H9 (cell line): ENCODE measurements around the gene FKBP1C. TPM values are rescaled to one million over a fixed set of nuclear protein-coding genes. Genes with fewer than 3 reads are reported as not detected.
"Not testable (repeated sequence)": the region's sequence is repeated elsewhere in the genome, so short reads cannot be mapped to it uniquely, and the experiment has no call there.

ENCODE experiments used
- DNase-seq: peaks from one replicate; pipeline ENCODE4 v3.0.0-alpha.2; 2017
- H2AFZ ChIP-seq: one replicate; pipeline ENCODE4 v1.6.1; 2013; ENCODE audit warnings: mild to moderate bottlenecking, low read length, control low read depth, moderate library complexity
- H2AK5ac ChIP-seq: 2 replicates; pipeline ENCODE4 v1.6.1; 2013; ENCODE audit warnings: low read length, control low read depth, mixed read lengths; ENCODE audit not compliant: insufficient read length
- H2BK120ac ChIP-seq: one replicate; pipeline ENCODE4 v1.6.1; 2013; ENCODE audit warnings: low read depth, mild to moderate bottlenecking, low read length, control low read depth, inconsistent platforms; ENCODE audit not compliant: poor library complexity, severe bottlenecking
- H2BK12ac ChIP-seq: 2 replicates; pipeline ENCODE4 v1.6.1; 2013; ENCODE audit warnings: low read length, control low read depth, mixed read lengths, low read depth; ENCODE audit not compliant: insufficient read length
- H2BK15ac ChIP-seq: 2 replicates; pipeline ENCODE4 v1.6.1; 2013; ENCODE audit warnings: low read depth, low read length, control low read depth
- H2BK20ac ChIP-seq: one replicate; pipeline ENCODE4 v1.6.1; 2013; ENCODE audit warnings: low read depth, mild to moderate bottlenecking, low read length, control low read depth, inconsistent platforms; ENCODE audit not compliant: poor library complexity, severe bottlenecking
- H2BK5ac ChIP-seq: 2 replicates; pipeline ENCODE4 v1.6.1; 2013; ENCODE audit warnings: low read length, control low read depth, mixed read lengths; ENCODE audit not compliant: insufficient read length
- H3K14ac ChIP-seq: 2 replicates; pipeline ENCODE4 v1.6.1; 2013; ENCODE audit warnings: low read length, control low read depth; ENCODE audit not compliant: insufficient read depth
- H3K18ac ChIP-seq: 2 replicates; pipeline ENCODE4 v1.6.1; 2013; ENCODE audit warnings: low read depth, mild to moderate bottlenecking, mixed read lengths, low read length, control low read depth; ENCODE audit not compliant: insufficient read length
- H3K23ac ChIP-seq: 2 replicates; pipeline ENCODE4 v1.6.1; 2013; ENCODE audit warnings: low read length, control low read depth, mixed read lengths, low read depth; ENCODE audit not compliant: insufficient read length
- H3K23me2 ChIP-seq: 2 replicates; pipeline ENCODE4 v1.6.1; 2013; ENCODE audit warnings: low read depth, mild to moderate bottlenecking, mixed read lengths, low read length, control low read depth; ENCODE audit not compliant: insufficient read length, poor library complexity, severe bottlenecking
- H3K27ac ChIP-seq: 2 replicates; pipeline ENCODE4 v1.5.1; 2013; ENCODE audit warnings: low read length, control low read depth, mixed read lengths, low read depth; ENCODE audit not compliant: insufficient read length
- H3K27me3 ChIP-seq: 2 replicates; pipeline ENCODE4 v1.6.1; 2013; ENCODE audit warnings: low read length, control low read depth, inconsistent platforms; ENCODE audit not compliant: insufficient read depth
- H3K4ac ChIP-seq: 2 replicates; pipeline ENCODE4 v1.6.1; 2013; ENCODE audit warnings: low read depth, mild to moderate bottlenecking, control low read depth, inconsistent platforms, low read length, moderate library complexity
- H3K4me1 ChIP-seq: 2 replicates; pipeline ENCODE4 v1.6.1; 2013; ENCODE audit warnings: low read length, control low read depth, inconsistent platforms; ENCODE audit not compliant: insufficient read depth
- H3K4me2 ChIP-seq: 2 replicates; pipeline ENCODE4 v1.6.1; 2013; ENCODE audit warnings: low read length, control low read depth, mixed read lengths; ENCODE audit not compliant: insufficient read length, insufficient read depth
- H3K56ac ChIP-seq: 2 replicates; pipeline ENCODE4 v1.6.1; 2013; ENCODE audit warnings: low read depth, mild to moderate bottlenecking, mixed read lengths, low read length, control low read depth; ENCODE audit not compliant: insufficient read length
- H3K79me1 ChIP-seq: 2 replicates; pipeline ENCODE4 v1.6.1; 2013; ENCODE audit warnings: low read depth, mild to moderate bottlenecking, moderate library complexity, low read length, control low read depth, inconsistent platforms; ENCODE audit not compliant: insufficient read depth, poor library complexity, severe bottlenecking
- H3K79me2 ChIP-seq: 2 replicates; pipeline ENCODE4 v1.6.1; 2013; ENCODE audit warnings: low read length, control low read depth, inconsistent platforms; ENCODE audit not compliant: insufficient read depth
- H3K9ac ChIP-seq: 2 replicates; pipeline ENCODE4 v1.6.1; 2013; ENCODE audit warnings: low read length, control low read depth, mixed read lengths; ENCODE audit not compliant: insufficient read length; ENCODE audit errors: extremely low read depth
- H3K9me3 ChIP-seq: one replicate; pipeline ENCODE4 v1.6.1; 2013; ENCODE audit warnings: low read depth, low read length, inconsistent platforms; ENCODE audit not compliant: control insufficient read depth
- H3T11ph ChIP-seq: one replicate; pipeline ENCODE4 v1.6.1; 2013; ENCODE audit warnings: mild to moderate bottlenecking, low read length, control low read depth, inconsistent platforms
- H4K20me1 ChIP-seq: one replicate; pipeline ENCODE4 v1.6.1; 2013; ENCODE audit not compliant: control insufficient read depth, insufficient read length, insufficient read depth
- H4K5ac ChIP-seq: 2 replicates; pipeline ENCODE4 v1.6.1; 2013; ENCODE audit warnings: low read depth, mild to moderate bottlenecking, mixed read lengths, low read length, control low read depth; ENCODE audit not compliant: insufficient read length
- H4K8ac ChIP-seq: replicated peaks from 2 replicates; pipeline ENCODE4 v1.6.1; 2013; ENCODE audit warnings: low read length, control low read depth, mixed read lengths, low read depth; ENCODE audit not compliant: insufficient read length
- H4K91ac ChIP-seq: 2 replicates; pipeline ENCODE4 v1.6.1; 2013; ENCODE audit warnings: low read depth, mild to moderate bottlenecking, moderate library complexity, mixed read lengths, low read length, control low read depth; ENCODE audit not compliant: insufficient read length
- H3K27ac Mint-ChIP-seq, 3 experiments: 2 replicates in 2 of 3; 3 replicates in 1 of 3; pipeline ENCODE4 v1.8.0; 2020 to 2021; ENCODE audit warnings: mixed read lengths in 3 of 3, mild to moderate bottlenecking in 1 of 3, moderate library complexity in 1 of 3
- H3K27me3 Mint-ChIP-seq: 2 replicates; pipeline ENCODE4 v1.8.0; 2021; ENCODE audit warnings: low read depth, mild to moderate bottlenecking, moderate library complexity, mixed read lengths
- H3K36me3 Mint-ChIP-seq, 3 experiments: 2 replicates in 2 of 3; 3 replicates in 1 of 3; pipeline ENCODE4 v1.8.0; 2020 to 2021; ENCODE audit warnings: low read depth in 3 of 3, mixed read lengths in 3 of 3; ENCODE audit not compliant: insufficient read depth in 1 of 3
- H3K4me1 Mint-ChIP-seq, 2 experiments: 2 replicates each; pipeline ENCODE4 v1.8.0; 2020; ENCODE audit warnings: mixed read lengths in 2 of 2
- H3K4me3 Mint-ChIP-seq, 2 experiments: 2 replicates in 1 of 2; 3 replicates in 1 of 2; pipeline ENCODE4 v1.8.0; 2020 to 2021; ENCODE audit warnings: mild to moderate bottlenecking in 2 of 2, mixed read lengths in 2 of 2, moderate library complexity in 1 of 2
- H3K9me3 Mint-ChIP-seq, 2 experiments: 2 replicates in 1 of 2; 3 replicates in 1 of 2; pipeline ENCODE4 v1.8.0; 2020; ENCODE audit warnings: mild to moderate bottlenecking in 2 of 2, mixed read lengths in 2 of 2, moderate library complexity in 1 of 2
- WGBS: extraction: QIAGEN DNeasy Blood & Tissue Kit; methylation state at CpG from one replicate; pipeline ENCODE4 v1.1.7; 2013; ENCODE audit warnings: missing lambda C conversion rate, low lambda C conversion rate, mixed read lengths; ENCODE audit not compliant: insufficient read length; ENCODE audit errors: extremely low coverage; 5-methylcytosine and 5-hydroxymethylcytosine counted together
- total RNA-seq: library from RNA; stranded (reverse); gene quantifications from 2 replicates; pipeline ENCODE4 v1.2.1, GENCODE V29; 2021
- TF ChIP-seq, protein P1 (sequence below): fragments of 200-600 bp; sonication (generic); conservative IDR thresholded peaks from 3 replicates; pipeline ENCODE4 v1.8.0; 2021; ENCODE audit warnings: antibody characterized with exemption, mild to moderate bottlenecking

FKBP1C gene
- total RNA-seq, 1 experiment from 2014 or later = 0.52 TPM

DNA sequence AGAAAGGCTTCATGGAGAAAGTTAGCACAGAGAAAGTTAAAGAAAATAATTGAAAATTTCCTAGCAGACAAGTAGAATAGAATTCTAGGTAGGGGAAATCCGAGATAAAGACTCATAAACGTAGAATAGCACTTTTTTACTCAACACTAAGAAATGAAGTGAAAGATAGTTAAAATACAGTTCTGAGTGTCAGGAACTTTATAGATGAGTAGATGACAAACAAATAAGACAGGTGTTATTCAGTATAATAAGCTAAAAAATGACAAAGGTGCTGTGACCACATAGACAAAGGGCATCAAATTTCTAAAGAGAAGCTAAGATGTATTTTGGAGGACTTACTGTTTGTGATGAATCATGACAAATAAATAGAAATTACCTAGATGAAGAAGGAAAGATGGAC, 12.9 kb downstream of the FKBP1C start:
- H4K8ac ChIP-seq = no peak overlapping the region
- H2BK12ac ChIP-seq = no peak overlapping the region
- Mint-ChIP-seq H3K4me3 (no peak overlapping the region), H3K27ac (no peak overlapping the region), H3K36me3 (peaks cover 3 to 12% (median 8%) of the 10 kb centered on the region in 3 experiments; a peak in 4 of 7 replicates), H3K9me3 (peaks cover 13 to 15% of the 10 kb centered on the region in 2 experiments), H3K4me1 (no peaks in the 10 kb centered on the region; a peak in 1 of 4 replicates), H3K27me3 (no peaks in the 10 kb centered on the region; the same call in 1 of the 2 replicates)
- H3K23ac ChIP-seq = no peak overlapping the region
- no peaks in the 10 kb centered on the region for H3K79me1 ChIP-seq
- no peak overlapping the region for H4K5ac ChIP-seq
- no peak overlapping the region for H2AFZ ChIP-seq
- H3K4me2 ChIP-seq = no peak overlapping the region
- no peaks in the 10 kb centered on the region for H4K20me1 ChIP-seq
- no peak overlapping the region for H3T11ph ChIP-seq
- H3K4me1 ChIP-seq = no peaks in the 10 kb centered on the region
- DNase-seq = no peak
- no peak overlapping the region for H3K14ac ChIP-seq
- no peaks in the 10 kb centered on the region for H3K23me2 ChIP-seq
- no peak overlapping the region for H3K18ac ChIP-seq
- TF ChIP-seq, protein P1, sequence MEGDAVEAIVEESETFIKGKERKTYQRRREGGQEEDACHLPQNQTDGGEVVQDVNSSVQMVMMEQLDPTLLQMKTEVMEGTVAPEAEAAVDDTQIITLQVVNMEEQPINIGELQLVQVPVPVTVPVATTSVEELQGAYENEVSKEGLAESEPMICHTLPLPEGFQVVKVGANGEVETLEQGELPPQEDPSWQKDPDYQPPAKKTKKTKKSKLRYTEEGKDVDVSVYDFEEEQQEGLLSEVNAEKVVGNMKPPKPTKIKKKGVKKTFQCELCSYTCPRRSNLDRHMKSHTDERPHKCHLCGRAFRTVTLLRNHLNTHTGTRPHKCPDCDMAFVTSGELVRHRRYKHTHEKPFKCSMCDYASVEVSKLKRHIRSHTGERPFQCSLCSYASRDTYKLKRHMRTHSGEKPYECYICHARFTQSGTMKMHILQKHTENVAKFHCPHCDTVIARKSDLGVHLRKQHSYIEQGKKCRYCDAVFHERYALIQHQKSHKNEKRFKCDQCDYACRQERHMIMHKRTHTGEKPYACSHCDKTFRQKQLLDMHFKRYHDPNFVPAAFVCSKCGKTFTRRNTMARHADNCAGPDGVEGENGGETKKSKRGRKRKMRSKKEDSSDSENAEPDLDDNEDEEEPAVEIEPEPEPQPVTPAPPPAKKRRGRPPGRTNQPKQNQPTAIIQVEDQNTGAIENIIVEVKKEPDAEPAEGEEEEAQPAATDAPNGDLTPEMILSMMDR = no peak
- H3K9ac ChIP-seq = no peak overlapping the region
- no peaks in the 10 kb centered on the region for H3K27me3 ChIP-seq
- H2BK15ac ChIP-seq = no peak overlapping the region
- WGBS = no CpG with 5 or more reads among the region's 2 CpGs
- H3K4ac ChIP-seq = no peak overlapping the region
- H3K79me2 ChIP-seq = no peaks in the 10 kb centered on the region
- H3K56ac ChIP-seq = no peak overlapping the region
- H4K91ac ChIP-seq = no peak overlapping the region
- no peak overlapping the region for H2AK5ac ChIP-seq
- no peak overlapping the region for H3K27ac ChIP-seq
- no peaks in the 10 kb centered on the region for H3K9me3 ChIP-seq
- no peak overlapping the region for H2BK120ac ChIP-seq
- H2BK5ac ChIP-seq = no peak overlapping the region
- H2BK20ac ChIP-seq = no peak overlapping the region

- H4K8ac ChIP-seq, H3K14ac ChIP-seq, H3K79me1 ChIP-seq, H3K18ac ChIP-seq, H4K20me1 ChIP-seq, H3K4me1 Mint-ChIP-seq, H2AK5ac ChIP-seq, H3K27ac ChIP-seq, H2BK15ac ChIP-seq, H2AFZ ChIP-seq, DNase-seq, H3T11ph ChIP-seq, H4K91ac ChIP-seq, H3K79me2 ChIP-seq, H3K27me3 Mint-ChIP-seq, H3K27ac Mint-ChIP-seq, H2BK120ac ChIP-seq, H3K4me1 ChIP-seq, H3K56ac ChIP-seq, H3K9ac ChIP-seq, H4K5ac ChIP-seq, H3K23ac ChIP-seq, H3K4ac ChIP-seq, H2BK20ac ChIP-seq, H3K27me3 ChIP-seq, H3K9me3 ChIP-seq, H3K4me2 ChIP-seq, H2BK12ac ChIP-seq, H3K23me2 ChIP-seq, H3K4me3 Mint-ChIP-seq, H2BK5ac ChIP-seq: not testable (repeated sequence)
- WGBS = no CpG with 5 or more reads among the region's 4 CpGs
- Mint-ChIP-seq H3K36me3 (peaks cover 3 to 20% (median 8%) of the 10 kb centered on the region in 3 experiments; a peak in 4 of 7 replicates), H3K9me3 (peaks cover 13 to 22% of the 10 kb centered on the region in 2 experiments)
Measured at GRCh38 chr6:63225987-63226386, 14.7 kb downstream of the FKBP1C start.
